B cell (primary cell): Measurements from ENCODE around the gene KLF16. TPM values are rescaled to one million over a fixed set of nuclear protein-coding genes. Genes with fewer than 3 reads are reported as not detected.

ENCODE experiments used
- ATAC-seq: fragments of 200-7000 bp; cut with Tn5 transposase; one replicate; pipeline ENCODE4 v1.10.0; 2021; ENCODE audit warnings: low read depth, mild to moderate bottlenecking, moderate number of reproducible peaks, moderate library complexity
- CTCF ChIA-PET: fragments of 350-600 bp; sonication (Branson Sonifier 250); formaldehyde crosslinking; loops from one replicate; lab custom pipeline; 2021; ENCODE audit warnings: antibody characterized with exemption, inconsistent platforms; lab: Charles Lee
- POLR2A ChIA-PET: fragments of 350-600 bp; sonication (Branson Sonifier 250); formaldehyde crosslinking; loops from one replicate; lab custom pipeline; 2021; ENCODE audit warnings: antibody characterized with exemption; lab: Charles Lee
- DNase-seq: peaks from one replicate; pipeline ENCODE4 v3.0.0; 2013
- H2AFZ ChIP-seq: 2 replicates; pipeline ENCODE4 v1.6.1; 2012; ENCODE audit warnings: mild to moderate bottlenecking, low read depth, low read length; ENCODE audit not compliant: insufficient read depth, poor library complexity, severe bottlenecking
- H3K27ac ChIP-seq, 2 donors: 1 replicate in 1 of 2; 2 replicates in 1 of 2; pipeline ENCODE4 v1.5.1; 2012 to 2013; ENCODE audit warnings: low read length in 2 of 2, mild to moderate bottlenecking in 2 of 2, moderate library complexity in 1 of 2
- H3K27me3 ChIP-seq, 4 experiments: fragments of 200-600 bp in 1 of 4; sonication (generic) in 1 of 4; replicated peaks in 1 of 4; 1 replicate in 2 of 4; 2 replicates in 2 of 4; pipeline versions ENCODE4 v1.6.1 to v1.7.0; 2013 to 2016; ENCODE audit warnings: low read length in 3 of 4, mild to moderate bottlenecking in 2 of 4, mixed read lengths in 1 of 4, moderate library complexity in 1 of 4; ENCODE audit not compliant: insufficient read depth in 4 of 4, control insufficient read depth in 3 of 4; ENCODE audit errors: control extremely low read depth in 1 of 4
- H3K36me3 ChIP-seq, 2 experiments: replicated peaks in 1 of 2; 1 replicate in 1 of 2; 2 replicates in 1 of 2; pipeline versions ENCODE4 v1.6.1 to v1.7.1; 2013; ENCODE audit warnings: low read length in 1 of 2; ENCODE audit not compliant: insufficient read depth in 2 of 2, control insufficient read depth in 1 of 2; ENCODE audit errors: control extremely low read depth in 1 of 2, extremely low read depth in 1 of 2
- H3K4me1 ChIP-seq, 2 donors: fragments of 200-600 bp in 1 of 2; sonication (generic) in 1 of 2; 1 replicate in 1 of 2; 2 replicates in 1 of 2; pipeline versions ENCODE4 v1.5.1 to v1.6.1; 2013 to 2017; ENCODE audit warnings: low read length in 2 of 2; ENCODE audit not compliant: control insufficient read depth in 2 of 2, insufficient read depth in 2 of 2
- H3K4me2 ChIP-seq: replicated peaks from 2 replicates; pipeline ENCODE3; 2012; ENCODE audit warnings: mild to moderate bottlenecking, low read depth, low read length; ENCODE audit not compliant: poor library complexity, severe bottlenecking
- H3K4me3 ChIP-seq, 5 experiments: fragments of 200-600 bp in 1 of 5; sonication (generic) in 1 of 5; 1 replicate in 3 of 5; 2 replicates in 2 of 5; pipeline versions ENCODE4 v1.5.1 to v1.7.0; 2011 to 2016; ENCODE audit warnings: low read length in 4 of 5, mild to moderate bottlenecking in 4 of 5, low read depth in 2 of 5, control low read depth in 1 of 5, moderate library complexity in 1 of 5; ENCODE audit not compliant: insufficient read depth in 1 of 5; ENCODE audit errors: control extremely low read depth in 1 of 5, extremely low read depth in 1 of 5
- H3K79me2 ChIP-seq: fragments of 200-600 bp; sonication (generic); one replicate; pipeline ENCODE4 v1.6.0; 2016; ENCODE audit warnings: low read length; ENCODE audit not compliant: control insufficient read depth, insufficient read depth
- H3K9ac ChIP-seq: fragments of 200-600 bp; sonication (generic); 2 replicates; pipeline ENCODE4 v1.6.1; 2017; ENCODE audit warnings: mild to moderate bottlenecking, low read length, moderate library complexity
- H3K9me3 ChIP-seq, 3 donors: one replicate each; pipeline versions ENCODE4 v1.6.1 to v1.7.1; 2013; ENCODE audit warnings: low read length in 2 of 3; ENCODE audit not compliant: control insufficient read depth in 2 of 3, insufficient read depth in 1 of 3; ENCODE audit errors: control extremely low read depth in 1 of 3
- H4K20me1 ChIP-seq: 2 replicates; pipeline ENCODE4 v1.6.0; 2012; ENCODE audit warnings: mild to moderate bottlenecking, low read length; ENCODE audit not compliant: insufficient read depth, control insufficient read depth, poor library complexity, severe bottlenecking
- H3K27ac Mint-ChIP-seq: one replicate; pipeline ENCODE4 v1.8.0; 2021; ENCODE audit warnings: mixed read lengths
- H3K27me3 Mint-ChIP-seq: one replicate; pipeline ENCODE4 v1.8.0; 2021; ENCODE audit warnings: mixed read lengths
- H3K4me1 Mint-ChIP-seq: one replicate; pipeline ENCODE4 v1.8.0; 2021; ENCODE audit warnings: mixed read lengths
- H3K4me3 Mint-ChIP-seq: one replicate; pipeline ENCODE4 v1.8.0; 2021; ENCODE audit warnings: mixed read lengths
- H3K9me3 Mint-ChIP-seq: one replicate; pipeline ENCODE4 v1.8.0; 2022; ENCODE audit warnings: mixed read lengths; ENCODE audit not compliant: insufficient read depth
- EZH2 ChIP-seq: IDR thresholded peaks from 2 replicates; pipeline ENCODE4 v1.6.1; 2012; ENCODE audit warnings: borderline replicate concordance, low read depth, mild to moderate bottlenecking, moderate library complexity, low read length; ENCODE audit not compliant: insufficient read depth, poor library complexity, severe bottlenecking
- WGBS: methylation state at CpG from one replicate; pipeline ENCODE4 v1.1.5; 2013; ENCODE audit warnings: missing lambda C conversion rate; ENCODE audit not compliant: insufficient coverage; 5-methylcytosine and 5-hydroxymethylcytosine counted together
- intact Hi-C: fragments of 100-400 bp; cut with micrococcal nuclease; formaldehyde crosslinking; loops from one replicate; pipeline ENCODE4 v1.10.0; 2022
- polyA plus RNA-seq: library from polyadenylated mRNA; depleted of rRNA; stranded (reverse); fragments of >200 nt; gene quantifications from 2 replicates; pipeline ENCODE4 v1.2.3, GENCODE V29; 2012
- total RNA-seq, 2 donors: library from RNA; stranded (reverse); fragments of 120-200 nt in 1 of 2; gene quantifications; 1 replicate in 1 of 2; 2 replicates in 1 of 2; pipeline versions ENCODE4 v1.2.3 to v1.2.4, GENCODE V29; 2013 to 2022
- TF ChIP-seq, protein P1 (sequence below): fragments of 200-600 bp; IDR thresholded peaks from one replicate; pipeline ENCODE4 v1.8.0; 2022; ENCODE audit warnings: antibody characterized with exemption, mild to moderate bottlenecking

KLF16 gene
- total and polyA plus RNA-seq, 2 donors (not counting 1 experiment from before 2014, with no cell fraction given), result 29.7 to 49.0 TPM

GRCh38 chr19:1863638-1864479 lies 480 bp upstream of the KLF16 start:
- Histone ChIP-seq H3K36me3 (peaks cover 0 to 5% of the 10 kb centered on the region in 2 experiments), H4K20me1 (peaks cover 38% of the 10 kb centered on the region), H3K27ac (peak overlapping the region; percentile 90 to 95), H3K9ac (peak overlapping the region; percentile 73), H3K4me1 (peaks cover 26 to 42% of the 10 kb centered on the region in 2 donors), H3K9me3 (no peaks in the 10 kb centered on the region), H3K79me2 (peaks cover 47% of the 10 kb centered on the region), H3K4me3 (peak overlapping the region in 4 of 5 experiments; percentile 67 to 90 (median 72)), H3K27me3 (no peaks in the 10 kb centered on the region), H2AFZ (peak overlapping the region; percentile 76), H3K4me2 (peak overlapping the region; percentile 84)
- ChIA-PET POLR2A (interaction anchor here (0.5 to 1.4 kb wide), 19 partner anchors 8 to 835 kb away, joined by 3 to 22 read pairs (median 4); partner anchors contain the start of genes ADAT3, REXO1 and SCAMP4), CTCF (interaction anchor here (0.5 to 3.1 kb wide), 25 partner anchors 8 to 453 kb away, joined by 3 to 22 read pairs (median 5); partner anchors contain the start of genes ABHD17A, ADAT3, IZUMO4 and MOB3A)
- H3K27ac Mint-ChIP-seq, result peak overlapping the region; percentile 93
- under 1% methylated on average over 95 of the region's 115 CpGs for WGBS
- H3K4me3 Mint-ChIP-seq, result peak overlapping the region; percentile 82
- DNase-seq (peak; percentile 97), ATAC-seq (peak; percentile 66)
- no peaks in the 10 kb centered on the region for H3K27me3 Mint-ChIP-seq
- TF ChIP-seq, protein P1, sequence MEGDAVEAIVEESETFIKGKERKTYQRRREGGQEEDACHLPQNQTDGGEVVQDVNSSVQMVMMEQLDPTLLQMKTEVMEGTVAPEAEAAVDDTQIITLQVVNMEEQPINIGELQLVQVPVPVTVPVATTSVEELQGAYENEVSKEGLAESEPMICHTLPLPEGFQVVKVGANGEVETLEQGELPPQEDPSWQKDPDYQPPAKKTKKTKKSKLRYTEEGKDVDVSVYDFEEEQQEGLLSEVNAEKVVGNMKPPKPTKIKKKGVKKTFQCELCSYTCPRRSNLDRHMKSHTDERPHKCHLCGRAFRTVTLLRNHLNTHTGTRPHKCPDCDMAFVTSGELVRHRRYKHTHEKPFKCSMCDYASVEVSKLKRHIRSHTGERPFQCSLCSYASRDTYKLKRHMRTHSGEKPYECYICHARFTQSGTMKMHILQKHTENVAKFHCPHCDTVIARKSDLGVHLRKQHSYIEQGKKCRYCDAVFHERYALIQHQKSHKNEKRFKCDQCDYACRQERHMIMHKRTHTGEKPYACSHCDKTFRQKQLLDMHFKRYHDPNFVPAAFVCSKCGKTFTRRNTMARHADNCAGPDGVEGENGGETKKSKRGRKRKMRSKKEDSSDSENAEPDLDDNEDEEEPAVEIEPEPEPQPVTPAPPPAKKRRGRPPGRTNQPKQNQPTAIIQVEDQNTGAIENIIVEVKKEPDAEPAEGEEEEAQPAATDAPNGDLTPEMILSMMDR, result no peak
- TF ChIP-seq EZH2, result no peak
- peaks cover 33% of the 10 kb centered on the region for H3K4me1 Mint-ChIP-seq
- intact Hi-C loops, result loop anchor here (1.0 to 5.0 kb wide), 8 partner anchors 8 to 403 kb away; partner anchors contain the start of genes ADAT3, IZUMO4, MOB3A and REXO1
- no peaks in the 10 kb centered on the region for H3K9me3 Mint-ChIP-seq
